HepG2 (cell line): ENCODE measurements around the gene VAMP2. TPM values are rescaled to one million over a fixed set of nuclear protein-coding genes. Genes with fewer than 3 reads are reported as not detected.

ENCODE experiments used
- AKAP8 ChIP-seq: sonication (generic); formaldehyde crosslinking; IDR thresholded peaks from 2 replicates; pipeline ENCODE4 v1.5.1; 2020; ENCODE audit warnings: mild to moderate bottlenecking, missing genetic modification reagents
- FOXC1 ChIP-seq: sonication (generic); formaldehyde crosslinking; IDR thresholded peaks from 2 replicates; pipeline ENCODE4 v1.8.0; 2022; ENCODE audit warnings: mild to moderate bottlenecking, missing genetic modification reagents, borderline replicate concordance
- GLI4 ChIP-seq: sonication (generic); formaldehyde crosslinking; IDR thresholded peaks from 2 replicates; pipeline ENCODE4 v1.5.1; 2020; ENCODE audit warnings: missing genetic modification reagents, mild to moderate bottlenecking, moderate library complexity, borderline replicate concordance
- GRHL1 ChIP-seq: sonication (generic); formaldehyde crosslinking; conservative IDR thresholded peaks from 2 replicates; pipeline ENCODE4 v1.8.0; 2022; ENCODE audit warnings: missing genetic modification reagents
- GZF1 ChIP-seq: sonication (generic); formaldehyde crosslinking; IDR thresholded peaks from 2 replicates; pipeline ENCODE4 v1.5.1; 2020; ENCODE audit warnings: mild to moderate bottlenecking, missing genetic modification reagents
- KLF13 ChIP-seq: sonication (generic); formaldehyde crosslinking; IDR thresholded peaks from 2 replicates; pipeline ENCODE4 v1.4.0; 2020; ENCODE audit warnings: mild to moderate bottlenecking, missing genetic modification reagents
- KLF9 ChIP-seq: IDR thresholded peaks from 2 replicates; pipeline ENCODE4 v1.6.1; 2016; ENCODE audit warnings: low read depth
- LCORL ChIP-seq, 2 experiments: fragments of 450-650 bp in 1 of 2; sonication (generic) in 1 of 2; formaldehyde crosslinking in 1 of 2; IDR thresholded peaks; 2 replicates each; pipeline versions ENCODE4 v1.5.0 to v1.6.1; 2017 to 2020; ENCODE audit warnings: antibody characterized with exemption in 1 of 2, missing genetic modification reagents in 1 of 2
- MYC ChIP-seq: sonication (generic); formaldehyde crosslinking; IDR thresholded peaks from 2 replicates; pipeline ENCODE4 v1.9.0; 2021; ENCODE audit warnings: missing genetic modification reagents, borderline replicate concordance
- POLR2AphosphoS5 ChIP-seq: IDR thresholded peaks from 2 replicates; pipeline ENCODE4 v1.6.1; 2012; ENCODE audit warnings: low read depth, low read length
- RARA ChIP-seq: IDR thresholded peaks from 2 replicates; pipeline ENCODE4 v1.6.1; 2016; ENCODE audit warnings: missing genetic modification reagents, missing compliant biosample characterization
- SP1 ChIP-seq, 2 experiments: fragments of 450-650 bp in 1 of 2; sonication (generic) in 1 of 2; formaldehyde crosslinking in 1 of 2; IDR thresholded peaks; 2 replicates each; pipeline versions ENCODE4 v1.4.0 to v1.6.1; 2016 to 2020; ENCODE audit warnings: missing genetic modification reagents in 1 of 2
- TARDBP ChIP-seq: sonication (generic); formaldehyde crosslinking; IDR thresholded peaks from 2 replicates; pipeline ENCODE4 v1.8.0; 2022; ENCODE audit warnings: mild to moderate bottlenecking, missing genetic modification reagents
- TBP ChIP-seq: sonication (generic); formaldehyde crosslinking; IDR thresholded peaks from 2 replicates; pipeline ENCODE4 v1.5.0; 2020; ENCODE audit warnings: missing genetic modification reagents
- TCF7 ChIP-seq: sonication (generic); IDR thresholded peaks from 2 replicates; pipeline ENCODE4 v1.6.1; 2016; ENCODE audit warnings: antibody characterized with exemption, low read depth
- U2AF1 ChIP-seq: fragments of 200-400 bp; formaldehyde crosslinking; optimal IDR thresholded peaks from 2 replicates; pipeline ENCODE3; 2017; ENCODE audit warnings: mild to moderate bottlenecking, low read depth, low read length
- XRCC5 ChIP-seq: fragments of 200-400 bp; formaldehyde crosslinking; optimal IDR thresholded peaks from 2 replicates; pipeline ENCODE3; 2017; ENCODE audit warnings: mild to moderate bottlenecking, low read length
- ZMYM4 ChIP-seq: sonication (generic); formaldehyde crosslinking; IDR thresholded peaks from 2 replicates; pipeline ENCODE4 v1.8.1; 2023; ENCODE audit warnings: mild to moderate bottlenecking, missing genetic modification reagents
- ZNF629 ChIP-seq: sonication (generic); formaldehyde crosslinking; conservative IDR thresholded peaks from 2 replicates; pipeline ENCODE4 v1.5.0; 2020; ENCODE audit warnings: missing genetic modification reagents
- ZNF672 ChIP-seq: sonication (generic); formaldehyde crosslinking; IDR thresholded peaks from 2 replicates; pipeline ENCODE4 v1.8.1; 2022; ENCODE audit warnings: missing genetic modification reagents
- polyA plus RNA-seq, 8 experiments: library from polyadenylated mRNA; depleted of rRNA in 3 of 8; stranded (reverse) in 7 of 8; unstranded in 1 of 8; fragments of >200 nt; fragmentation: Illumina TruSeq in 4 of 8; extraction: Trizol in 4 of 8; gene quantifications; 2 replicates each; pipeline versions ENCODE4 v1.2.1 to v1.2.3, GENCODE V29; 2011 to 2016; ENCODE audit warnings: low read depth in 4 of 8, missing spikeins in 1 of 8, mixed read lengths in 1 of 8; ENCODE audit not compliant: insufficient read depth in 1 of 8
- total RNA-seq, 5 experiments: library from RNA; depleted of rRNA; stranded (reverse); fragments of >200 nt; fragmentation: Illumina TruSeq; extraction: Trizol; gene quantifications; 2 replicates each; pipeline ENCODE4 v1.2.3, GENCODE V29; 2016; ENCODE audit warnings: low read depth in 1 of 5
- TF ChIP-seq, protein P1 (sequence below): sonication (generic); formaldehyde crosslinking; IDR thresholded peaks from 2 replicates; pipeline ENCODE4 v1.9.0; 2022; ENCODE audit warnings: missing genetic modification reagents, mild to moderate bottlenecking, borderline replicate concordance
- TF ChIP-seq, protein P2 (sequence below): sonication (generic); formaldehyde crosslinking; IDR thresholded peaks from 2 replicates; pipeline ENCODE4 v1.5.0; 2020; ENCODE audit warnings: mild to moderate bottlenecking, missing genetic modification reagents
- TF ChIP-seq, protein P3 (sequence below): fragments of 450-650 bp; IDR thresholded peaks from 2 replicates; pipeline ENCODE4 v1.6.1; 2016

VAMP2 gene
- total and polyA plus RNA-seq, 2 of the 13 experiments (the other 11 are each of a cell fraction or from before 2014, with no cell fraction given), result 3.9 to 17.2 TPM

GRCh38 chr17:8187517-8188262 is 24.9 kb upstream of the VAMP2 start (continued):
- TF ChIP-seq, protein P1, sequence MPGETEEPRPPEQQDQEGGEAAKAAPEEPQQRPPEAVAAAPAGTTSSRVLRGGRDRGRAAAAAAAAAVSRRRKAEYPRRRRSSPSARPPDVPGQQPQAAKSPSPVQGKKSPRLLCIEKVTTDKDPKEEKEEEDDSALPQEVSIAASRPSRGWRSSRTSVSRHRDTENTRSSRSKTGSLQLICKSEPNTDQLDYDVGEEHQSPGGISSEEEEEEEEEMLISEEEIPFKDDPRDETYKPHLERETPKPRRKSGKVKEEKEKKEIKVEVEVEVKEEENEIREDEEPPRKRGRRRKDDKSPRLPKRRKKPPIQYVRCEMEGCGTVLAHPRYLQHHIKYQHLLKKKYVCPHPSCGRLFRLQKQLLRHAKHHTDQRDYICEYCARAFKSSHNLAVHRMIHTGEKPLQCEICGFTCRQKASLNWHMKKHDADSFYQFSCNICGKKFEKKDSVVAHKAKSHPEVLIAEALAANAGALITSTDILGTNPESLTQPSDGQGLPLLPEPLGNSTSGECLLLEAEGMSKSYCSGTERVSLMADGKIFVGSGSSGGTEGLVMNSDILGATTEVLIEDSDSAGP (CRISPR knock-in tag), result 0 out of 2 replicates have a peak, but pooled peaks have one; percentile 1
- TF ChIP-seq ZMYM4 (CRISPR knock-in tag) (peak; percentile 63), FOXC1 (0 out of 2 replicates have a peak, but pooled peaks have one; percentile 34), KLF13 (0 out of 2 replicates have a peak, but pooled peaks have one; percentile 85), TARDBP (CRISPR knock-in tag) (peak; percentile 90), LCORL (IDR thresholded peaks at IDR 0.05) (no peak), LCORL (CRISPR knock-in tag; IDR thresholded peaks at IDR 0.05) (peak; percentile 59), POLR2AphosphoS5 (peak; percentile 40), MYC (CRISPR knock-in tag) (peak; percentile 55; the same call in 1 of the 2 replicates), GRHL1 (CRISPR knock-in tag) (no peak), TBP (no peak), SP1 (IDR thresholded peaks at IDR 0.05) (no peak), SP1 (CRISPR knock-in tag; IDR thresholded peaks at IDR 0.05) (peak; percentile 72; the same call in 1 of the 2 replicates), KLF9 (CRISPR knock-in tag) (0 out of 2 replicates have a peak, but pooled peaks have one; percentile 63), ZNF672 (CRISPR knock-in tag) (no peak), AKAP8 (CRISPR knock-in tag) (0 out of 2 replicates have a peak, but pooled peaks have one; percentile 45), XRCC5 (peak; percentile 84), ZNF629 (CRISPR knock-in tag) (peak; percentile 12; the same call in 1 of the 2 replicates), RARA (peak; percentile 32; the same call in 1 of the 2 replicates), U2AF1 (peak; percentile 34), GLI4 (CRISPR knock-in tag) (no peak), GZF1 (CRISPR knock-in tag) (no peak; the same call in 1 of the 2 replicates), TCF7 (0 out of 2 replicates have a peak, but pooled peaks have one; percentile 4)
- TF ChIP-seq, protein P2, sequence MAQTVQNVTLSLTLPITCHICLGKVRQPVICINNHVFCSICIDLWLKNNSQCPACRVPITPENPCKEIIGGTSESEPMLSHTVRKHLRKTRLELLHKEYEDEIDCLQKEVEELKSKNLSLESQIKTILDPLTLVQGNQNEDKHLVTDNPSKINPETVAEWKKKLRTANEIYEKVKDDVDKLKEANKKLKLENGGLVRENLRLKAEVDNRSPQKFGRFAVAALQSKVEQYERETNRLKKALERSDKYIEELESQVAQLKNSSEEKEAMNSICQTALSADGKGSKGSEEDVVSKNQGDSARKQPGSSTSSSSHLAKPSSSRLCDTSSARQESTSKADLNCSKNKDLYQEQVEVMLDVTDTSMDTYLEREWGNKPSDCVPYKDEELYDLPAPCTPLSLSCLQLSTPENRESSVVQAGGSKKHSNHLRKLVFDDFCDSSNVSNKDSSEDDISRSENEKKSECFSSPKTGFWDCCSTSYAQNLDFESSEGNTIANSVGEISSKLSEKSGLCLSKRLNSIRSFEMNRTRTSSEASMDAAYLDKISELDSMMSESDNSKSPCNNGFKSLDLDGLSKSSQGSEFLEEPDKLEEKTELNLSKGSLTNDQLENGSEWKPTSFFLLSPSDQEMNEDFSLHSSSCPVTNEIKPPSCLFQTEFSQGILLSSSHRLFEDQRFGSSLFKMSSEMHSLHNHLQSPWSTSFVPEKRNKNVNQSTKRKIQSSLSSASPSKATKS, result peak; percentile 22; the same call in 1 of the 2 replicates
- TF ChIP-seq, protein P3, sequence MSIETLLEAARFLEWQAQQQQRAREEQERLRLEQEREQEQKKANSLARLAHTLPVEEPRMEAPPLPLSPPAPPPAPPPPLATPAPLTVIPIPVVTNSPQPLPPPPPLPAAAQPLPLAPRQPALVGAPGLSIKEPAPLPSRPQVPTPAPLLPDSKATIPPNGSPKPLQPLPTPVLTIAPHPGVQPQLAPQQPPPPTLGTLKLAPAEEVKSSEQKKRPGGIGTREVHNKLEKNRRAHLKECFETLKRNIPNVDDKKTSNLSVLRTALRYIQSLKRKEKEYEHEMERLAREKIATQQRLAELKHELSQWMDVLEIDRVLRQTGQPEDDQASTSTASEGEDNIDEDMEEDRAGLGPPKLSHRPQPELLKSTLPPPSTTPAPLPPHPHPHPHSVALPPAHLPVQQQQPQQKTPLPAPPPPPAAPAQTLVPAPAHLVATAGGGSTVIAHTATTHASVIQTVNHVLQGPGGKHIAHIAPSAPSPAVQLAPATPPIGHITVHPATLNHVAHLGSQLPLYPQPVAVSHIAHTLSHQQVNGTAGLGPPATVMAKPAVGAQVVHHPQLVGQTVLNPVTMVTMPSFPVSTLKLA, result peak; percentile 79
